Fibroblast of pulmonary artery (primary cell): ENCODE results near the gene GPR26.

Experiments
- DNase-seq: peaks from one replicate; pipeline ENCODE4 v3.0.0-alpha.2; 2010; ENCODE audit warnings: low read depth
- H3K4me3 ChIP-seq: replicated peaks from 2 replicates; pipeline ENCODE4 v1.5.1; 2011; ENCODE audit warnings: low read depth, mild to moderate bottlenecking, control low read depth, low read length, moderate library complexity
- CTCF ChIP-seq: IDR thresholded peaks from 2 replicates; pipeline ENCODE4 v1.5.1; 2011; ENCODE audit warnings: mild to moderate bottlenecking, control low read depth, low read length, inconsistent platforms; ENCODE audit errors: missing control alignments

The GPR26 gene

GRCh38 chr10:123663522-123663921 is 2.6 kb upstream of the GPR26 start:
- no peak overlapping the region for H3K4me3 ChIP-seq
- DNase-seq: no peak
- no peak for TF ChIP-seq CTCF

GRCh38 chr10:123665491-123666286 is 466 bp upstream of the GPR26 start:
- no peak for TF ChIP-seq CTCF
- no peak for DNase-seq
- no peak overlapping the region for H3K4me3 ChIP-seq

- DNase-seq: no peak
- TF ChIP-seq CTCF: no peak
- H3K4me3 ChIP-seq: no peak overlapping the region
Observed at GRCh38 chr10:123669886-123670285, 3.7 kb downstream of the GPR26 start.

GRCh38 chr10:123673198-123673597 is 7.0 kb downstream of the GPR26 start:
- H3K4me3 ChIP-seq: no peak overlapping the region
- no peak for DNase-seq
- TF ChIP-seq CTCF: no peak

GRCh38 chr10:123674741-123675140 is 8.6 kb downstream of the GPR26 start:
- DNase-seq: no peak
- no peak overlapping the region for H3K4me3 ChIP-seq
- TF ChIP-seq CTCF: no peak

GRCh38 chr10:123675811-123676210 is 9.7 kb downstream of the GPR26 start:
- no peak overlapping the region for H3K4me3 ChIP-seq
- no peak for TF ChIP-seq CTCF
- no peak for DNase-seq

- no peak for DNase-seq
- no peak for TF ChIP-seq CTCF
- H3K4me3 ChIP-seq: no peak overlapping the region
Observed at GRCh38 chr10:123677556-123677955, 11.4 kb downstream of the GPR26 start.
